Vagina (tissue), 2 donors: ENCODE data around the gene MTUS2. TPM values are rescaled to one million over a fixed set of nuclear protein-coding genes. Genes with fewer than 3 reads are reported as not detected.

Experiments used
- DNase-seq, 2 donors: peaks; one replicate each; pipeline ENCODE4 v3.0.0-alpha.2; 2017; ENCODE audit errors: extremely low spot score in 2 of 2
- H3K27ac ChIP-seq: fragments of 200-600 bp; sonication (generic); one replicate; pipeline ENCODE4 v1.5.1; 2019
- H3K27me3 ChIP-seq: fragments of 200-600 bp; sonication (generic); one replicate; pipeline ENCODE4 v1.5.1; 2019
- H3K36me3 ChIP-seq, 2 donors: fragments of 200-600 bp; sonication (generic); one replicate each; pipeline ENCODE4 v1.5.1; 2017 to 2019
- H3K4me1 ChIP-seq: fragments of 200-600 bp; sonication (generic); one replicate; pipeline ENCODE4 v1.5.1; 2019
- H3K4me3 ChIP-seq, 2 donors: fragments of 200-600 bp; sonication (generic); 1 replicate in 1 of 2; 2 replicates in 1 of 2; pipeline ENCODE4 v1.5.1; 2016 to 2019
- H3K9me3 ChIP-seq: fragments of 200-600 bp; sonication (generic); one replicate; pipeline ENCODE4 v1.5.1; 2019
- CTCF ChIP-seq, 3 experiments: fragments of 450-650 bp in 2 of 3; fragments of 200-600 bp in 1 of 3; sonication (generic) in 1 of 3; IDR thresholded peaks; one replicate each; pipeline ENCODE4 v1.5.1; 2017 to 2019; ENCODE audit warnings: antibody characterized with exemption in 3 of 3, mild to moderate bottlenecking in 2 of 3, moderate library complexity in 2 of 3
- POLR2A ChIP-seq, 2 donors: fragments of 450-650 bp; IDR thresholded peaks; one replicate each; pipeline ENCODE4 v1.6.1; 2017; ENCODE audit warnings: antibody characterized with exemption in 2 of 2, mild to moderate bottlenecking in 2 of 2, moderate library complexity in 2 of 2
- POLR2AphosphoS5 ChIP-seq, 2 donors: sonication (generic); formaldehyde crosslinking; IDR thresholded peaks; one replicate each; pipeline ENCODE4 v1.9.0; 2017; ENCODE audit warnings: antibody characterized with exemption in 2 of 2, mild to moderate bottlenecking in 2 of 2, low read depth in 1 of 2; ENCODE audit not compliant: insufficient read depth in 1 of 2
- intact Hi-C: fragments of 100-400 bp; cut with DNase I; formaldehyde crosslinking; loops from one replicate; pipeline ENCODE4 v1.15.1; 2023
- total RNA-seq: library from RNA; depleted of rRNA; stranded (reverse); fragments of >200 nt; gene quantifications from one replicate; pipeline ENCODE4 v1.2.3, GENCODE V29; 2016

Gene MTUS2
- total RNA-seq, 1 donor from 2014 or later = 0.74 TPM

GRCh38 chr13:29532821-29533220, 712.7 kb downstream of the MTUS2 start:
- H3K36me3 ChIP-seq = peaks cover 0 to 45% of the 10 kb centered on the region in 2 donors
- TF ChIP-seq POLR2AphosphoS5 (IDR thresholded peaks at IDR 0.05; ENCODE audit: insufficient read depth in 1 of 2, low read depth in 1 of 2) (no peak), CTCF (IDR thresholded peaks at IDR 0.05) (no peak), POLR2A (IDR thresholded peaks at IDR 0.05) (no peak)
- H3K4me3 ChIP-seq = no peak overlapping the region
- no peaks in the 10 kb centered on the region for H3K27me3 ChIP-seq
- no peak overlapping the region for H3K27ac ChIP-seq
- no peak for DNase-seq
- intact Hi-C loops = no loop called here
- H3K9me3 ChIP-seq = no peaks in the 10 kb centered on the region
- H3K4me1 ChIP-seq = peaks cover under 1% of the 10 kb centered on the region

GRCh38 chr13:29534083-29534482, 713.9 kb downstream of the MTUS2 start:
- no peak for DNase-seq
- TF ChIP-seq POLR2AphosphoS5 (IDR thresholded peaks at IDR 0.05; ENCODE audit: insufficient read depth in 1 of 2, low read depth in 1 of 2) = no peak
- no peak for TF ChIP-seq POLR2A (IDR thresholded peaks at IDR 0.05)
- no peak for TF ChIP-seq CTCF (IDR thresholded peaks at IDR 0.05)
- Histone ChIP-seq H3K4me3 (no peak overlapping the region), H3K4me1 (peaks cover 12% of the 10 kb centered on the region), H3K27ac (no peak overlapping the region), H3K27me3 (no peaks in the 10 kb centered on the region), H3K9me3 (no peaks in the 10 kb centered on the region), H3K36me3 (peaks cover 0 to 32% of the 10 kb centered on the region in 2 donors)
- intact Hi-C loops = no loop called here

GRCh38 chr13:29535663-29536655, 715.8 kb downstream of the MTUS2 start:
- Histone ChIP-seq H3K27ac (no peak overlapping the region), H3K4me1 (peaks cover 12% of the 10 kb centered on the region), H3K36me3 (peaks cover 0 to 23% of the 10 kb centered on the region in 2 donors), H3K4me3 (no peak overlapping the region), H3K27me3 (no peaks in the 10 kb centered on the region), H3K9me3 (no peaks in the 10 kb centered on the region)
- intact Hi-C loops = no loop called here
- no peak for DNase-seq
- TF ChIP-seq POLR2AphosphoS5 (IDR thresholded peaks at IDR 0.05; ENCODE audit: insufficient read depth in 1 of 2, low read depth in 1 of 2) (no peak), POLR2A (IDR thresholded peaks at IDR 0.05) (no peak), CTCF (IDR thresholded peaks at IDR 0.05) (no peak)

- intact Hi-C loops = no loop called here
- no peak overlapping the region for H3K4me3 ChIP-seq
- no peaks in the 10 kb centered on the region for H3K27me3 ChIP-seq
- no peak for DNase-seq
- peaks cover 12% of the 10 kb centered on the region for H3K4me1 ChIP-seq
- TF ChIP-seq CTCF (IDR thresholded peaks at IDR 0.05) = no peak
- H3K27ac ChIP-seq = no peak overlapping the region
- H3K9me3 ChIP-seq = no peaks in the 10 kb centered on the region
- H3K36me3 ChIP-seq = peaks cover 0 to 17% of the 10 kb centered on the region in 2 donors
Measured at GRCh38 chr13:29536853-29537252, 716.7 kb downstream of the MTUS2 start.
